ENCODE results near the gene RNF166. TPM values are rescaled to one million over a fixed set of nuclear protein-coding genes. Genes with fewer than 3 reads are reported as not detected.
A peak's percentile ranks its signal among the peaks of the same experiment; 100 is the strongest.
"Not testable (repeated sequence)": the region's sequence is repeated elsewhere in the genome, so short reads cannot be mapped to it uniquely, and the experiment has no call there.

The RNF166 gene
- total RNA-seq, 1 donor from 2014 or later = 19.4 TPM

- Mint-ChIP-seq H3K27me3 (no peaks in the 10 kb centered on the region), H3K9me3 (ENCODE audit: low read depth) (no peaks in the 10 kb centered on the region), H3K36me3 (ENCODE audit: insufficient read depth) (peaks cover 1% of the 10 kb centered on the region), H3K27ac (no peak overlapping the region), H3K4me1 (ENCODE audit: low read depth) (no peaks in the 10 kb centered on the region), H3K4me3 (ENCODE audit: low read depth) (no peak overlapping the region)
- no peak for DNase-seq (ENCODE audit: low spot score, unreplicated experiment)
- no peak for TF ChIP-seq CTCF (IDR thresholded peaks at IDR 0.05; ENCODE audit: unreplicated experiment)
Observed at GRCh38 chr16:88669980-88670379, 36.2 kb downstream of the RNF166 start.

- H3K4me1 Mint-ChIP-seq (ENCODE audit: low read depth); H3K4me3 Mint-ChIP-seq (ENCODE audit: low read depth); H3K27me3 Mint-ChIP-seq; H3K27ac Mint-ChIP-seq; H3K36me3 Mint-ChIP-seq (ENCODE audit: insufficient read depth); H3K9me3 Mint-ChIP-seq (ENCODE audit: low read depth); DNase-seq (ENCODE audit: low spot score, unreplicated experiment): not testable (repeated sequence)
Observed at GRCh38 chr16:88669493-88669892, 36.7 kb downstream of the RNF166 start.

GRCh38 chr16:88667461-88667860 lies 38.7 kb downstream of the RNF166 start:
- TF ChIP-seq CTCF (IDR thresholded peaks at IDR 0.05; ENCODE audit: unreplicated experiment) = no peak
- Mint-ChIP-seq H3K27me3 (no peaks in the 10 kb centered on the region), H3K4me1 (ENCODE audit: low read depth) (no peaks in the 10 kb centered on the region), H3K36me3 (ENCODE audit: insufficient read depth) (peaks cover 1% of the 10 kb centered on the region), H3K27ac (no peak overlapping the region), H3K4me3 (ENCODE audit: low read depth) (no peak overlapping the region), H3K9me3 (ENCODE audit: low read depth) (no peaks in the 10 kb centered on the region)
- DNase-seq (ENCODE audit: low spot score, unreplicated experiment) = no peak

- no peak for DNase-seq (ENCODE audit: low spot score, unreplicated experiment)
- Mint-ChIP-seq H3K4me1 (ENCODE audit: low read depth) (peaks cover 6% of the 10 kb centered on the region), H3K27me3 (no peaks in the 10 kb centered on the region), H3K27ac (no peak overlapping the region), H3K9me3 (ENCODE audit: low read depth) (no peaks in the 10 kb centered on the region), H3K4me3 (ENCODE audit: low read depth) (peak overlapping the region; percentile 52), H3K36me3 (ENCODE audit: insufficient read depth) (peaks cover 1% of the 10 kb centered on the region)
- no peak for TF ChIP-seq CTCF (IDR thresholded peaks at IDR 0.05; ENCODE audit: unreplicated experiment)
Observed at GRCh38 chr16:88665570-88665969, 40.6 kb downstream of the RNF166 start.

GRCh38 chr16:88665148-88665547 lies 41.1 kb downstream of the RNF166 start:
- Mint-ChIP-seq H3K4me1 (ENCODE audit: low read depth) (peaks cover 6% of the 10 kb centered on the region), H3K9me3 (ENCODE audit: low read depth) (no peaks in the 10 kb centered on the region), H3K4me3 (ENCODE audit: low read depth) (peak overlapping the region; percentile 52), H3K27me3 (no peaks in the 10 kb centered on the region), H3K27ac (no peak overlapping the region), H3K36me3 (ENCODE audit: insufficient read depth) (peaks cover 3% of the 10 kb centered on the region)
- no peak for TF ChIP-seq CTCF (IDR thresholded peaks at IDR 0.05; ENCODE audit: unreplicated experiment)
- DNase-seq (ENCODE audit: low spot score, unreplicated experiment) = no peak

- DNase-seq (ENCODE audit: low spot score, unreplicated experiment) = peak; percentile 95
- peaks cover 6% of the 10 kb centered on the region for H3K4me1 Mint-ChIP-seq (ENCODE audit: low read depth)
- peak within 1 kb of the TSS; percentile 93 for H3K27ac Mint-ChIP-seq
- no peaks in the 10 kb centered on the region for H3K9me3 Mint-ChIP-seq (ENCODE audit: low read depth)
- peaks cover 4% of the 10 kb centered on the region for H3K36me3 Mint-ChIP-seq (ENCODE audit: insufficient read depth)
- peak within 1 kb of the TSS; percentile 89 for H3K4me3 Mint-ChIP-seq (ENCODE audit: low read depth)
- no peaks in the 10 kb centered on the region for H3K27me3 Mint-ChIP-seq
- TF ChIP-seq CTCF (IDR thresholded peaks at IDR 0.05; ENCODE audit: unreplicated experiment) = no peak
Observed at GRCh38 chr16:88662843-88663606, 43.2 kb downstream of the RNF166 start, which contains the start of gene MVD. Gene MVD, minus strand, starts transcription at chr16:88663091. Its CDS starts 11 bp downstream, at chr16:88663080.
